Neural progenitor cell (in vitro differentiated cells): ENCODE measurements around the gene ZFYVE19. TPM values are rescaled to one million over a fixed set of nuclear protein-coding genes. Genes with fewer than 3 reads are reported as not detected.

ENCODE experiments used
- DNase-seq: peaks from one replicate; pipeline ENCODE4 v3.0.0-alpha.2; 2016; ENCODE audit warnings: low spot score
- H2AFZ ChIP-seq: fragments of 200-600 bp; sonication (generic); replicated peaks from 2 replicates; pipeline ENCODE4 v1.6.1; 2016; ENCODE audit warnings: antibody characterized with exemption
- H3F3A ChIP-seq: fragments of 200-600 bp; sonication (generic); 2 replicates; pipeline ENCODE4 v1.6.1; 2016; ENCODE audit warnings: antibody characterized with exemption, low read depth
- H3K27ac ChIP-seq: fragments of 200-600 bp; sonication (generic); 2 replicates; pipeline ENCODE4 v1.5.1; 2016; ENCODE audit warnings: mild to moderate bottlenecking
- H3K27me3 ChIP-seq: fragments of 200-600 bp; sonication (generic); 2 replicates; pipeline ENCODE4 v1.6.1; 2016; ENCODE audit warnings: mild to moderate bottlenecking, moderate library complexity
- H3K36me3 ChIP-seq: fragments of 200-600 bp; sonication (generic); 2 replicates; pipeline ENCODE4 v1.5.1; 2016
- H3K4me1 ChIP-seq: fragments of 200-600 bp; sonication (generic); 2 replicates; pipeline ENCODE4 v1.6.1; 2016; ENCODE audit warnings: mixed run types
- H3K4me2 ChIP-seq: fragments of 200-600 bp; sonication (generic); 2 replicates; pipeline ENCODE4 v1.6.1; 2016
- H3K4me3 ChIP-seq: fragments of 200-600 bp; sonication (generic); 2 replicates; pipeline ENCODE4 v1.5.1; 2016
- H3K79me2 ChIP-seq: fragments of 200-600 bp; sonication (generic); 2 replicates; pipeline ENCODE4 v1.6.1; 2016; ENCODE audit warnings: low read depth
- H3K9ac ChIP-seq: fragments of 200-600 bp; sonication (generic); 2 replicates; pipeline ENCODE4 v1.6.1; 2016
- H3K9me3 ChIP-seq: fragments of 200-600 bp; sonication (generic); 2 replicates; pipeline ENCODE4 v1.5.1; 2016; ENCODE audit warnings: low read depth
- H4K20me1 ChIP-seq: fragments of 200-600 bp; sonication (generic); 2 replicates; pipeline ENCODE4 v1.6.1; 2016; ENCODE audit warnings: low read depth
- H3K27ac Mint-ChIP-seq: 3 replicates; pipeline ENCODE4 v1.8.0; 2021; ENCODE audit warnings: mixed read lengths
- H3K27me3 Mint-ChIP-seq: 2 replicates; pipeline ENCODE4 v1.8.0; 2022; ENCODE audit warnings: low read depth, mild to moderate bottlenecking, inconsistent platforms, moderate library complexity, mixed read lengths; ENCODE audit not compliant: insufficient read depth
- H3K36me3 Mint-ChIP-seq: 3 replicates; pipeline ENCODE4 v1.8.0; 2021; ENCODE audit warnings: mixed read lengths
- H3K4me1 Mint-ChIP-seq: 3 replicates; pipeline ENCODE4 v1.8.0; 2021; ENCODE audit warnings: mixed read lengths
- H3K4me3 Mint-ChIP-seq: 3 replicates; pipeline ENCODE4 v1.8.0; 2021; ENCODE audit warnings: mild to moderate bottlenecking, moderate library complexity, mixed read lengths
- H3K9me3 Mint-ChIP-seq: 3 replicates; pipeline ENCODE4 v1.8.0; 2020; ENCODE audit warnings: mixed read lengths
- CTCF ChIP-seq: fragments of 200-600 bp; sonication (generic); IDR thresholded peaks from 2 replicates; pipeline ENCODE4 v1.5.1; 2017; ENCODE audit warnings: antibody characterized with exemption, mild to moderate bottlenecking
- EZH2 ChIP-seq: fragments of 200-600 bp; sonication (generic); IDR thresholded peaks from 2 replicates; pipeline ENCODE4 v1.6.1; 2017; ENCODE audit warnings: antibody characterized with exemption, mild to moderate bottlenecking, moderate library complexity
- EZH2phosphoT487 ChIP-seq: fragments of 200-600 bp; sonication (generic); IDR thresholded peaks from 2 replicates; pipeline ENCODE4 v1.6.1; 2017; ENCODE audit warnings: antibody characterized with exemption
- total RNA-seq: library from RNA; depleted of rRNA; stranded (reverse); fragments of >200 nt; gene quantifications from 2 replicates; pipeline ENCODE4 v1.2.3, GENCODE V29; 2015; ENCODE audit warnings: low replicate concordance

The ZFYVE19 gene
- total RNA-seq, 1 donor from 2014 or later, result 19.3 TPM

GRCh38 chr15:40785164-40785563, 21.7 kb upstream of the ZFYVE19 start:
- H3K9me3 Mint-ChIP-seq, result no peaks in the 10 kb centered on the region
- no peak overlapping the region for H3K4me3 ChIP-seq
- no peaks in the 10 kb centered on the region for H3K36me3 ChIP-seq
- no peak for TF ChIP-seq EZH2phosphoT487
- TF ChIP-seq CTCF, result no peak
- no peak for TF ChIP-seq EZH2
- H2AFZ ChIP-seq, result no peak overlapping the region
- peaks cover 9% of the 10 kb centered on the region for H3F3A ChIP-seq
- peaks cover 18% of the 10 kb centered on the region for H3K4me1 ChIP-seq
- H3K9ac ChIP-seq, result no peak overlapping the region
- no peak overlapping the region for H3K4me2 ChIP-seq
- H3K4me3 Mint-ChIP-seq, result no peak overlapping the region
- H3K27me3 Mint-ChIP-seq, result no peaks in the 10 kb centered on the region
- no peaks in the 10 kb centered on the region for H3K27me3 ChIP-seq
- no peak overlapping the region for H3K27ac ChIP-seq
- H3K27ac Mint-ChIP-seq, result no peak overlapping the region
- peaks cover 5% of the 10 kb centered on the region for H3K36me3 Mint-ChIP-seq
- peaks cover 25% of the 10 kb centered on the region for H4K20me1 ChIP-seq
- H3K9me3 ChIP-seq, result no peaks in the 10 kb centered on the region
- H3K79me2 ChIP-seq, result no peaks in the 10 kb centered on the region
- peaks cover 8% of the 10 kb centered on the region for H3K4me1 Mint-ChIP-seq
- DNase-seq, result no peak

- Histone ChIP-seq H3K4me1 (peaks cover 21% of the 10 kb centered on the region), H3K27me3 (no peaks in the 10 kb centered on the region), H3K9me3 (no peaks in the 10 kb centered on the region), H2AFZ (no peak overlapping the region), H3K4me3 (no peak overlapping the region), H3F3A (peaks cover 9% of the 10 kb centered on the region), H3K79me2 (no peaks in the 10 kb centered on the region), H4K20me1 (peaks cover 25% of the 10 kb centered on the region), H3K36me3 (no peaks in the 10 kb centered on the region), H3K4me2 (no peak overlapping the region), H3K9ac (no peak overlapping the region), H3K27ac (no peak overlapping the region)
- no peak for DNase-seq
- Mint-ChIP-seq H3K36me3 (peaks cover 3% of the 10 kb centered on the region), H3K4me1 (peaks cover 9% of the 10 kb centered on the region), H3K27ac (no peak overlapping the region), H3K27me3 (no peaks in the 10 kb centered on the region), H3K9me3 (no peaks in the 10 kb centered on the region), H3K4me3 (no peak overlapping the region)
- no peak for TF ChIP-seq EZH2
- no peak for TF ChIP-seq CTCF
- no peak for TF ChIP-seq EZH2phosphoT487
Measured at GRCh38 chr15:40785814-40786213, 21.1 kb upstream of the ZFYVE19 start.

GRCh38 chr15:40787344-40787841, 19.5 kb upstream of the ZFYVE19 start:
- Histone ChIP-seq H3K4me2 (peak overlapping the region; percentile 10), H3K36me3 (no peaks in the 10 kb centered on the region), H3K9ac (no peak overlapping the region), H3K9me3 (no peaks in the 10 kb centered on the region), H3K4me3 (no peak overlapping the region), H4K20me1 (peaks cover 23% of the 10 kb centered on the region), H3K79me2 (no peaks in the 10 kb centered on the region), H3K27me3 (no peaks in the 10 kb centered on the region), H3F3A (peaks cover 9% of the 10 kb centered on the region), H2AFZ (no peak overlapping the region), H3K27ac (no peak overlapping the region), H3K4me1 (peaks cover 21% of the 10 kb centered on the region)
- H3K4me1 Mint-ChIP-seq, result peaks cover 9% of the 10 kb centered on the region
- H3K36me3 Mint-ChIP-seq, result peaks cover 7% of the 10 kb centered on the region
- H3K9me3 Mint-ChIP-seq, result no peaks in the 10 kb centered on the region
- no peak for DNase-seq
- TF ChIP-seq EZH2phosphoT487 (no peak), EZH2 (no peak), CTCF (no peak)
- H3K27me3 Mint-ChIP-seq, result no peaks in the 10 kb centered on the region
- H3K27ac Mint-ChIP-seq, result peak overlapping the region; percentile 76
- no peak overlapping the region for H3K4me3 Mint-ChIP-seq
